AG10803 (cell line): ENCODE data around the gene OLFM2.
"Not testable (repeated sequence)": the region's sequence is repeated elsewhere in the genome, so short reads cannot be mapped to it uniquely, and the experiment has no call there.

Source experiments
- DNase-seq: peaks from one replicate; pipeline ENCODE4 v3.0.0; 2010; ENCODE audit warnings: low read depth
- H3K4me3 ChIP-seq: 2 replicates; pipeline ENCODE4 v1.5.1; 2011; ENCODE audit warnings: mild to moderate bottlenecking, low read length, control low read depth
- CTCF ChIP-seq: conservative IDR thresholded peaks from 2 replicates; pipeline ENCODE4 v1.5.1; 2011; ENCODE audit warnings: mild to moderate bottlenecking, low read length, control low read depth, inconsistent platforms

Gene OLFM2

DNA sequence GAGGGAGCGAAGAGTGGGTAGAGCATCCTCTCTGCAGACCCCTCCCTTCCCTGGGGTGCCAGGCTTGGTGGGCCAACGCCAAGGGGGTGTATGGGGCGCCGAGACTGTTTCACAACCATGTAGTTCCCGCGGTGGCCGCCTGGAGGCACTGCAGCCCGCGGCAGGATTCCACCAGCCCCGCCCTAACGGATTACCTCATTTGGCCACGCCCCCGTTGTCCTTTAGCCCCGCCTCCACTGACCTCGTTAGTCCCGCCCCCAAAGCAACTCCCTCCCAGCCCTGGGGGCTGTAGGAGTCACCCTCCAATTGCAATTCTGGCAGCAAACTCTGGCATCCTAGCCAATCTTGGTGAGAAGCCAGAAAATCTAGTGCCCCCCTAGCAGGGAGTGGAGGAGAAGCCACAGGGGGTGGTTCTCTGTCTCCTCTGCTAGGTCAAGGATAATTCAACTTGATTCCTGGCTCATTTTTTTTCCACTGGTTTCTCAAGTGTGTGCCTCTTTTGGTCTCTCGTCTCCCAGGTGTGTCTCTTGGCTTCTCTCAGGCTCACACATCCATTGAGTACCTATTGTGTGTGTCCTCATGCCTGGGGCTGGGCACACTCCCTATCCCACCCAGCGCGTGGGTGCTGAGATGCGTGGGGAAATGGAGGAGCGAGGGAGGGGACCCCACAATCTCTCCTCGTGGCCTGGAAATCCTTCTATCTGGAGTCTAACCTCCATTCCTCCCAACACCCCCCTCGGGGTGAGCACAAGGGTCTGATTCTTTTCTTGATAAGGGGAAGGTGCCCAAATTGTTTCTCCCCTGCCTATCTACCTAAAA lies 2.0 kb downstream of the OLFM2 start:
- H3K4me3 ChIP-seq: no peak overlapping the region
- DNase-seq: peak; percentile 55
- TF ChIP-seq CTCF: peak; percentile 85

- no peak overlapping the region for H3K4me3 ChIP-seq
- no peak for TF ChIP-seq CTCF
- DNase-seq: no peak
These were observed 3.5 kb downstream of the OLFM2 start for GRCh38 chr19:9932835-9933234.

DNA sequence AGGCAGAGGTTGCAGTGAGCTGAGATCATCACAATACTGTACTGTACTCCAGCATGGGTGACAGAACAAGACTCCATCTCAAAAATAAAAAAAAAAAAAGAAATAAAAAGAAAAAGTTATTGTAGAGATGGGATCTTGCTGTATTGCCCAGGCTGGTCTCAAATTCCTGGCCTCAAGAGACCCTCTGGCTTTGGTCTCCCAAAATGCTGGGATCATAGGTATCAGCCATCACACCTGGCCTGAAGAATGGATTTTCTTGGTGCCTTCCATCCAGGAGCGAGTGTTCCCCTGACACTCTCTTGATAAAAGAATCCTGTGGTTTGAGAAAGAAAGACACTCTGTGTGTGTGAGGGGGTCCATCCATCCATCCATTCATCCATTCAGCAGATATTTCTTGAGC lies 4.7 kb downstream of the OLFM2 start:
- H3K4me3 ChIP-seq: no peak overlapping the region
- no peak for DNase-seq
- TF ChIP-seq CTCF: no peak

DNA sequence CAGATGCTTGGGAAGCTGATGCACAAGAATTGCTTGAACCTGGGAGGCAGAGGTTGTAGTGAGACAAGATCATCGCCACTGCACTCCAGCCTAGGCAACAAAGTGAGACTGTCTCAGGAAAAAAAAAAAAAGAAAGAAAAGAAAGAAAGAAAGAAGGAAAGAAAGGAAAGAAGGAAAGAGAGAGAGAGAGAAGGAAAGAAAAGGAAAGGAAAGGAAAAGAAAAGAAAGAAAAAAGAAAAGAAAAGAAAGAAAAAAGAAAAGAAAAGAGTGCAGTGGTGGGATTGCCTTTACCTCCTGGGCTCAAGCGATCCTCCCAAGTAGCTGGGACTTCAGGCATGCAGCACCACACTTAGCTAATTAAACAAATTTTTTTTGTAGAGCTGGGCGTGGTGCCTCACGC lies 12.9 kb downstream of the OLFM2 start:
- TF ChIP-seq CTCF: no peak
- DNase-seq: no peak

GRCh38 chr19:9922782-9923379 lies 13.4 kb downstream of the OLFM2 start:
- DNase-seq, H3K4me3 ChIP-seq: not testable (repeated sequence)

More for the DNA sequence above, 12.9 kb downstream of the OLFM2 start:
- H3K4me3 ChIP-seq: no peak overlapping the region

- peak; percentile 46 for DNase-seq
- no peak overlapping the region for H3K4me3 ChIP-seq
- TF ChIP-seq CTCF: peak; percentile 20; the same call in 1 of the 2 replicates
These were observed 19.0 kb downstream of the OLFM2 start for GRCh38 chr19:9917321-9917720.

DNA sequence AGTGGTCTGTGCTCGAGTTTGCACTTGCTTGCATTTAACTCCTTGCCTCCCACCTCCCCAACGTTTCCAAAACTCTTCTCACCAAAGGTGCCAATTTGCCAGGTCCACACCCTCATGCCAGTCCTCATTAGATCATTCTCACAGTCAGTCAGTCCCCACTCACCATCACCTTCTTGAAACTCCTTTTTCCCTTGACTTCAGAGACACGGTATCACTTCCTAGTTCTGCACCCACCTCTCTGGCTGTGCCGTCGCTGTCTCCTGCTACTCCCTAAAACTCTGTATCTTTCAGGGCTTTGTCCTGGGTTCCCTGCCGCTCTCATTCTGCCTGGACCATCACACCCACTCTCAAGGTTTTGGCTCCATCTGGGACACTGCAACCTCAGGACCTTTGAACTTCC lies 19.6 kb downstream of the OLFM2 start:
- DNase-seq: no peak
- no peak for TF ChIP-seq CTCF
- H3K4me3 ChIP-seq: no peak overlapping the region
